Activated T-cell treated with anti-CD3 and anti-CD28 coated beads, Interleukin-2, amount 50 U/mL, for 48 hours (primary cell): ENCODE data around the gene TTC28.
"Not testable (repeated sequence)": the region's sequence is repeated elsewhere in the genome, so short reads cannot be mapped to it uniquely, and the experiment has no call there.

ENCODE experiments used
- DNase-seq, 2 experiments: peaks; one replicate each; pipeline ENCODE4 v3.0.0-alpha.2; 2020

Gene TTC28

DNA sequence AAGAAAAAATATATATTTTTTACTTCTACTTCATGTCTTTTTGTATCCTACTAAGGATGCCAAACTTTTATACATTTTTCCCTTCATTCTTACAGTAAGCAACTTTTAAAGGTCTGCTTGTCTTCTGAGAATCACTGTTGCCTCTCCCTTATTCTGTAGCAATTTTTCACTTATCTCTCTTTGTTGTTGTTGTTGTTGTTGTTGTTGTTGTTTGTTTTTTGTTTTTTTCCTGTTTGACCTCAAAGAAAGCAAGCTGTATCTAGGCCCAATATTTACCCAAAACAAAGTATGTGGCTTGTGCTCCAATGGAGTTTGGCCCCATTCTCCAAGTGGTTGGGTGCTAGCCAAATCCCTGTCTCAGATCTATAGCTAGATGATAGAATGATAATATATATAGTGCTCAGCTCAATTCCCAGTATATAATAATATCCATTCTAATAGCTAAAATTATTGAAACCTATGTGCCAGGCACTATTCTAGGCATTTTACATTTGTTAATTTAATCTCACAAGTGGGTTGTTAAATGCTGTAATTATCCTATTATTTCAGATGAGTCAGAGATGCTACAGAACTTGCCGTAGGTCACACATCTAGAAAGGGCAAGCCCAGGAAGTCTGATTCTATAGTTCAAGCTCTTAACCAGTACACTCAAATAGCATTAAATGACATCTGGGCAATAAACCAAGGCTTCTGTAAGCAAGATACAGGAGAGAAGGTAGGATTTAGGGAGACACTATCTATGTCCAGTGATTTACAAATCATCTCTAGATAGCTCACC is 555.5 kb downstream of the TTC28 start:
- no peak for DNase-seq

DNA sequence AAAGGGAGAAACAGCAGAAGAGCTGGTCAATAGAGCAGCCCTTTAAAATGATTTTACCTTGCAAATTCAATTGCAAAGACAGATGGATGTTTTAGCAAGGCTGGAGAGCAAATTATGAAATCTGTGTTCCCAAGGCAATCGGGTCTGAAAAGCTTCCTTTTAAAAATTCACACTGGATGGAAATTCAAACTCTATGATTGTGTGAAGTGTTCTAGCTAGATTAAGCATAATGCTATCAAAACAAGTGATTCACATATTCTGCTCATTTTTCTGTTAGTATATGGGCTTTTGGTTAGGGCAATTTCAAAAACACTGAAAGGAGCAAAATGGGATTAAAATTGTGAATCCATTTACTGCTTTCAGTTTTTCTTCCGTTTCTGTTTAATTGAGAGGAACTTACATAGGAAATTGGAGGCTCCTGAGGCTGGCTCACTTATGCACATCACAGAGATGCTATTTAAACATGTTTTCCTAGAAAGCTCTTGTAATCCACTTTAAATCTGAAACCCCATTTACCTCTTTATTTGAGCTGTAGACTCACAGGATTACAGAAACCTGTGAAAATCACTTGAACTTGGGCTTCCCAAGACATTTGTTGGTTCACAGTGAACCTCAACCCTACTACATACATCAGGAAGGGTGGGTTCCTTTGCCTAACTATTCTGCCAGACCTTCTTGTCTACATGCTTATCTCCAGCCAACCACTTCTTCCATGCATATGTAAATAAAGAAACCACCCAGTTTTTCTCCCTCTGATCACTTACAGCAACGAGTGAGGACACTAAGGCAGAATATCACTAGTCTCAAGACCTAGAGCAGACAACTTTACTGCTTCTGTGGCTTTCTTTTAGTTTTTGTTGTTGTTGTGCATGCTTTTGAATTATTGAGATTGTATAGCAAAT is 558.7 kb downstream of the TTC28 start:
- DNase-seq, result no peak

- no peak for DNase-seq
Measured at GRCh38 chr22:28118957-28119631, 560.5 kb downstream of the TTC28 start.

- no peak for DNase-seq
Measured at GRCh38 chr22:28116219-28116673, 563.4 kb downstream of the TTC28 start.

DNA sequence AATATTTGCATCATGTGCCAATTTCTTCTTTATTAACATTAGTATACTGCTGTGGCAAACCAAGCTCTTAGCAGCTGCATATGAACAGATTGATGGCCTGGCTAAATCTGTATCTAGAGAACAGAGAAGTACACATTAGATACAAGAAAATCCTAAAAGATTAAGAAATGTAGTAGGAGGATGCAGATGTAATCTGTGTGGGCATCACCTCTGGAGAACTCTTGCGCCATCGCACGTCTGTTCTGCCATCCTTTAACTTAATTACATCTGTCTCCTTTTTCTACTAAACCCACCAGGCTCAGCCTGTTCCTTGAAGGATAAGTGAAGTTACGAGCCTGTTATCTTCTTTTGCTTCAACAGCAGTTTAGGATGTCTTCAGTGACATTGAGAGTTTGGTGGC is 564.2 kb downstream of the TTC28 start:
- no peak for DNase-seq

- no peak for DNase-seq
Measured at GRCh38 chr22:28112548-28113043, 567.0 kb downstream of the TTC28 start.

- DNase-seq, result no peak
Measured at GRCh38 chr22:28112190-28112544, 567.5 kb downstream of the TTC28 start.

DNA sequence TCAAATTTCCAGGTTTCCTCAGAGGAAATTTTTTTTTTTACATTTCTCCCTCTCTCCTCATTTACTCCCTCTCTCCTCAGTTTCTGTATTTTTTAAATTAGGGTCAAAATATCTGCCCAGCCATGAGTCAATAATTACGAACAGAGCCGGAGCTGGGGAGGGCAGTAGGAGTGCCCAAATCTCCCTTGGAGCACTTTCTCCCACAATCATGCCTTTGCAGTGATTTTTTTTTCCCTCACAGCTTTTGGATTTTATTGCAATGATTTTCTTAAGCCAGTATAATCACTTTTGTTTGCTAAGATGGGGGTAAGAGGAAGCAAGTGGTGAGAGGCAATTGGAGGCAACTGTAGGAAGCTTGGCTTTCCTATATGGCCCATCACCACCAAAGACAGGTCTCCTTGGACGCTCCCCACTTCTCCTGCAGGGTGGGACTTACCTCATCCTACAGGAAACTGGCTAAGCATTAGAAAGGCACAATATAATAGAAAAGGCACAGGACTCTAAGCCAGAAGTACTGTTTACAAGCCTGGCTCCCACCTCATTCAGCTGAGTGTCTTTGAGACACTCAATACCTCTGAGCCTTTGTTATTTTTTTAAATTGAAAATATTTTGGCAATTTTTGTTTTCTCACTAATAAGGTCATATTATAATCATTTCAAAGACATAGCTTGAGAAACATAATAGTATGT is 568.0 kb downstream of the TTC28 start:
- no peak for DNase-seq

GRCh38 chr22:28108851-28109250 is 570.8 kb downstream of the TTC28 start:
- DNase-seq, result no peak

DNA sequence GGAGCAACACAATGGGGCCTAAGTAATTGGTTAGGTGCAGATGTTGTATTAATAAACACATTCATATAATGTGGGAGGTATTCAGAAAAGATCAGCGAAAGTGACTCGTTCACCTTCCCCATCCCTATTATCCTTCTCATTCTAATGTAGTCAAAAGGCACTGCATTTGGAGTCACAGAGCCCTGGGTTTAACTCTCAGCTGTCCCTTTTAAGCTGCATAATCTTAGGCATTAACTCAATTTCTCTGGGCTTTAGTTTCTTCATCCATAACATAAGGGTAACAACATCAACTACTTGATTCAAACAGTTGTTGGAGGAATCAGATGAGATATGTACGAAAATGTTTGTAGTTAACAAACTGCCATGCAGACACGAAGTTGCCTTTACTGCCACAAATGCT is 573.0 kb downstream of the TTC28 start:
- no peak for DNase-seq

DNA sequence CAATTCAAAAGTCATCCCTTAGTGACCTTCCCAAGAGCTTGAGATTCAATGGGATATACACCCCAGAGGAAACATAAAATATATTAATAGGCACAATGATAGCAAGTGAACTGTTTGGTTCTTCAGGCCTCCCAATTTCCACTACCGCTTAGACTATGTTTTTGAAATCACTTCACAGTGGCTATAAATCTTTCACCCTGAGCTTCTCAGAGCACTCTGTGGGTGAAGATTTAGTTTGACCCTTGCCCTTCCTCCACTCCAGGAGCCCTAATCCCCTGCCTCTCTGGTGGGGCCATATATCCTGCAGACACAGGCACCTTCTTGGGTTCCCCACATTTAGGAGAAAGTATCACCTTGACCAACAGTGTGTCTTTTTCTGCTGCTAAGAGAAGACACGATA is 573.7 kb downstream of the TTC28 start:
- DNase-seq, result no peak

- DNase-seq, result no peak
Measured at GRCh38 chr22:28105413-28105812, 574.2 kb downstream of the TTC28 start.

- no peak for DNase-seq
Measured at GRCh38 chr22:28103596-28103995, 576.0 kb downstream of the TTC28 start.

GRCh38 chr22:28102151-28102812 is 577.4 kb downstream of the TTC28 start:
- DNase-seq, result no peak

DNA sequence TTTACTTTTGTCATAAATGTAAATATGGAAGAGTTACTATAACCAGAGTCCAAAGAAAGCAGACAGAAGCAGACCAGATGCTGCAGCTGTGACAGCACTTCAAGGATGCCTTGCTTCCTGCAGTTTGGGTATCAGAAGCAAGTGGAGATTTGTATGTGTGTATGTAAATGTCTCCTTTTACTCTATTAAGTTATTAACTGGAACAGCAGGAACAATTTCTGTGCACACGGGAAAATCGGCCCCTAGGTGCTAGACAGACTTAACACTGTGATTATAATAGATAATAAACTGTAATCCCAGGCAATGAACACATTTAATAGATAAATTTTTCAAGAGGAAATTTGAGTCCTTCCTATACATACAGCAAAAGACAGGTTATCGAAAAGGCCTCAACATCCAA is 582.0 kb downstream of the TTC28 start:
- DNase-seq, result no peak

DNA sequence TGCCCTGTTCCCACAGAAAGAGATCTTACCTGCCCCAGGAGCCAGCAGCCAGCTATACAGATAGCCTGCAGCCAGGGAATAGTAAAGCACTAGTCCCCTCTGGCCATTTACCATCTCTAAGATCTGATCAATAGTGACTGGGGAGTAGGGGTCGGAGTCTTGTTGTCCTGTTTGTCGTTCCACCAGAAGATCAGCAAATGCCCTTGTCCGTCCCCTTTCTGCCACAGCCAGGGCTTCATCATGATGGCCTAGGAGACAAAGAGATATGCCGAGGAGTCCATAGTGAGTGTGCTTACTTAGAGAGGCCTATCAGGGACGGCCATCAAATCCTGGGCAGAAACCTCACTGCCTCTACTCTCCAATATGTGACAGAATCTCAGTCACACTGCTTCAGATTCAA is 583.5 kb downstream of the TTC28 start:
- DNase-seq, result no peak

GRCh38 chr22:28095316-28096095 is 584.1 kb downstream of the TTC28 start:
- DNase-seq, result no peak

GRCh38 chr22:28094771-28095170 is 584.9 kb downstream of the TTC28 start:
- DNase-seq, result no peak

- DNase-seq, result no peak
Measured at GRCh38 chr22:28093711-28094110, 585.9 kb downstream of the TTC28 start.

DNA sequence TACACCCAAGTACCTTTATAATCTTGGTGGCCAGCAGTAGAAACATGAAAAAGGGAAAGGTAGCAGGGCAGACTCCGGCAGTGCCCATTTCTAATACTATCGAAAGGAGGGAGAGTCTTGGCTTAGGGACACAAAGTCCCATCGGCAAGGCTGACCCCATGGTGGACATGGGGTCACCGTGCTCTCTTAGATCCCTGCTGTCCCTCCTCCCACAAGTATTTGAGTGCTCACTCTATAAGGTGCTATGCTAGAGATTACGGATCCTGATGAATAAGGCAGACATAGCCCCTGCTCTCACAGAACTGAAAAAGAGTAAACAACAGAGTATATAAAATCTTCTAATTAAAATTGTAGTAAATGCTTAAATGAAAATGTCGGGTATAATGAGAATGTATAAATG is 588.2 kb downstream of the TTC28 start:
- DNase-seq, result no peak

GRCh38 chr22:28089541-28089940 is 590.1 kb downstream of the TTC28 start:
- DNase-seq, result not testable (repeated sequence)
